Panc1 (cell line): Measurements from ENCODE around the gene GGPS1.

Source experiments
- POLR2AphosphoS5 ChIP-seq: IDR thresholded peaks from 2 replicates; pipeline ENCODE4 v1.6.1; 2012; ENCODE audit warnings: mild to moderate bottlenecking, low read depth, low read length, moderate library complexity
- SIN3A ChIP-seq: IDR thresholded peaks from 2 replicates; pipeline ENCODE4 v1.6.1; 2012; ENCODE audit warnings: low read depth, mild to moderate bottlenecking, low read length, moderate library complexity, borderline replicate concordance; ENCODE audit not compliant: insufficient read depth
- TCF7L2 ChIP-seq: IDR thresholded peaks from 2 replicates; pipeline ENCODE4 v1.6.1; 2011; ENCODE audit warnings: mild to moderate bottlenecking, low read depth, low read length, inconsistent platforms
- TF ChIP-seq, protein P1 (sequence below): fragments of 450-650 bp; IDR thresholded peaks from 2 replicates; pipeline ENCODE4 v1.5.1; 2017; ENCODE audit warnings: mild to moderate bottlenecking
- TF ChIP-seq, protein P2 (sequence below), 2 experiments: IDR thresholded peaks; 2 replicates each; pipeline ENCODE4 v1.6.1; 2011 to 2012; ENCODE audit warnings: low read depth in 2 of 2, control low read depth in 1 of 2, low read length in 1 of 2, mild to moderate bottlenecking in 1 of 2, moderate library complexity in 1 of 2; ENCODE audit not compliant: insufficient read depth in 1 of 2

DNA sequence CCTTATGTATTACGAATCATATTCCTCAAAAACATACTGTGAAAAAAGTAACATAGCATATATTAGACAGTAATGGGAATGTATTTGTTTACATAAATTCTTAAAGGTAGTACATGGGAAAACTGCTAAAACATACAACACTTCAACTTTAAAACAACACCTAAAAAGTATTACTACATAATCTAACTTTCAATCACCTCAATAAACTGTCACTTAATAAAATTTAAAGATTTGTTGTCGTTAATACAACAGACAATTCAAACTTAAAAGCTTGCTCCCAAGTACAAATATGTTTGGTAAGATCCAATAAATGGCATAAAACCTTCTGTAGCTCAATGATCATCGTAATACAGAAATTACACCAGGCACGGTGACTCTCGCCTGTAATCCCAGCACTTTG is 4.1 kb upstream of the GGPS1 start:
- TF ChIP-seq, protein P1, sequence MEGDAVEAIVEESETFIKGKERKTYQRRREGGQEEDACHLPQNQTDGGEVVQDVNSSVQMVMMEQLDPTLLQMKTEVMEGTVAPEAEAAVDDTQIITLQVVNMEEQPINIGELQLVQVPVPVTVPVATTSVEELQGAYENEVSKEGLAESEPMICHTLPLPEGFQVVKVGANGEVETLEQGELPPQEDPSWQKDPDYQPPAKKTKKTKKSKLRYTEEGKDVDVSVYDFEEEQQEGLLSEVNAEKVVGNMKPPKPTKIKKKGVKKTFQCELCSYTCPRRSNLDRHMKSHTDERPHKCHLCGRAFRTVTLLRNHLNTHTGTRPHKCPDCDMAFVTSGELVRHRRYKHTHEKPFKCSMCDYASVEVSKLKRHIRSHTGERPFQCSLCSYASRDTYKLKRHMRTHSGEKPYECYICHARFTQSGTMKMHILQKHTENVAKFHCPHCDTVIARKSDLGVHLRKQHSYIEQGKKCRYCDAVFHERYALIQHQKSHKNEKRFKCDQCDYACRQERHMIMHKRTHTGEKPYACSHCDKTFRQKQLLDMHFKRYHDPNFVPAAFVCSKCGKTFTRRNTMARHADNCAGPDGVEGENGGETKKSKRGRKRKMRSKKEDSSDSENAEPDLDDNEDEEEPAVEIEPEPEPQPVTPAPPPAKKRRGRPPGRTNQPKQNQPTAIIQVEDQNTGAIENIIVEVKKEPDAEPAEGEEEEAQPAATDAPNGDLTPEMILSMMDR: no peak
- no peak for TF ChIP-seq POLR2AphosphoS5
- TF ChIP-seq, protein P2, sequence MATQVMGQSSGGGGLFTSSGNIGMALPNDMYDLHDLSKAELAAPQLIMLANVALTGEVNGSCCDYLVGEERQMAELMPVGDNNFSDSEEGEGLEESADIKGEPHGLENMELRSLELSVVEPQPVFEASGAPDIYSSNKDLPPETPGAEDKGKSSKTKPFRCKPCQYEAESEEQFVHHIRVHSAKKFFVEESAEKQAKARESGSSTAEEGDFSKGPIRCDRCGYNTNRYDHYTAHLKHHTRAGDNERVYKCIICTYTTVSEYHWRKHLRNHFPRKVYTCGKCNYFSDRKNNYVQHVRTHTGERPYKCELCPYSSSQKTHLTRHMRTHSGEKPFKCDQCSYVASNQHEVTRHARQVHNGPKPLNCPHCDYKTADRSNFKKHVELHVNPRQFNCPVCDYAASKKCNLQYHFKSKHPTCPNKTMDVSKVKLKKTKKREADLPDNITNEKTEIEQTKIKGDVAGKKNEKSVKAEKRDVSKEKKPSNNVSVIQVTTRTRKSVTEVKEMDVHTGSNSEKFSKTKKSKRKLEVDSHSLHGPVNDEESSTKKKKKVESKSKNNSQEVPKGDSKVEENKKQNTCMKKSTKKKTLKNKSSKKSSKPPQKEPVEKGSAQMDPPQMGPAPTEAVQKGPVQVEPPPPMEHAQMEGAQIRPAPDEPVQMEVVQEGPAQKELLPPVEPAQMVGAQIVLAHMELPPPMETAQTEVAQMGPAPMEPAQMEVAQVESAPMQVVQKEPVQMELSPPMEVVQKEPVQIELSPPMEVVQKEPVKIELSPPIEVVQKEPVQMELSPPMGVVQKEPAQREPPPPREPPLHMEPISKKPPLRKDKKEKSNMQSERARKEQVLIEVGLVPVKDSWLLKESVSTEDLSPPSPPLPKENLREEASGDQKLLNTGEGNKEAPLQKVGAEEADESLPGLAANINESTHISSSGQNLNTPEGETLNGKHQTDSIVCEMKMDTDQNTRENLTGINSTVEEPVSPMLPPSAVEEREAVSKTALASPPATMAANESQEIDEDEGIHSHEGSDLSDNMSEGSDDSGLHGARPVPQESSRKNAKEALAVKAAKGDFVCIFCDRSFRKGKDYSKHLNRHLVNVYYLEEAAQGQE (IDR thresholded peaks at IDR 0.05; ENCODE audit: insufficient read depth in 1 of 2, low read depth in 2 of 2, low read length in 1 of 2): no peak
- no peak for TF ChIP-seq SIN3A
- no peak for TF ChIP-seq TCF7L2
